HEK293T (cell line): ENCODE measurements around the gene HPCAL1.

ENCODE experiments used
- BHLHE40 ChIP-seq: fragments of 450-650 bp; IDR thresholded peaks from 2 replicates; pipeline ENCODE4 v1.6.1; 2016; ENCODE audit warnings: mild to moderate bottlenecking, moderate library complexity, borderline replicate concordance
- ELF4 ChIP-seq: fragments of 450-650 bp; IDR thresholded peaks from 2 replicates; pipeline ENCODE4 v1.6.1; 2017; ENCODE audit warnings: antibody characterized with exemption
- FOXA1 ChIP-seq: fragments of 450-650 bp; IDR thresholded peaks from 2 replicates; pipeline ENCODE4 v1.6.1; 2016; ENCODE audit warnings: mild to moderate bottlenecking
- FOXK2 ChIP-seq: fragments of 450-650 bp; IDR thresholded peaks from 2 replicates; pipeline ENCODE4 v1.6.1; 2016; ENCODE audit warnings: mild to moderate bottlenecking
- FOXM1 ChIP-seq: fragments of 450-650 bp; IDR thresholded peaks from 2 replicates; pipeline ENCODE4 v1.6.1; 2017; ENCODE audit warnings: mild to moderate bottlenecking, borderline replicate concordance
- HDGF ChIP-seq: fragments of 450-650 bp; IDR thresholded peaks from 2 replicates; pipeline ENCODE4 v1.6.1; 2017; ENCODE audit warnings: antibody characterized with exemption, borderline replicate concordance
- L3MBTL2 ChIP-seq: fragments of 450-650 bp; conservative IDR thresholded peaks from 2 replicates; pipeline ENCODE4 v1.6.1; 2016; ENCODE audit warnings: mild to moderate bottlenecking
- LEF1 ChIP-seq: fragments of 450-650 bp; IDR thresholded peaks from 2 replicates; pipeline ENCODE4 v1.6.1; 2017; ENCODE audit warnings: mild to moderate bottlenecking, borderline replicate concordance
- SP1 ChIP-seq: fragments of 450-650 bp; IDR thresholded peaks from 2 replicates; pipeline ENCODE4 v1.6.1; 2017
- TARDBP ChIP-seq: fragments of 450-650 bp; IDR thresholded peaks from 2 replicates; pipeline ENCODE4 v1.6.1; 2016
- ZNF384 ChIP-seq: fragments of 450-650 bp; IDR thresholded peaks from 2 replicates; pipeline ENCODE4 v1.6.1; 2016

DNA sequence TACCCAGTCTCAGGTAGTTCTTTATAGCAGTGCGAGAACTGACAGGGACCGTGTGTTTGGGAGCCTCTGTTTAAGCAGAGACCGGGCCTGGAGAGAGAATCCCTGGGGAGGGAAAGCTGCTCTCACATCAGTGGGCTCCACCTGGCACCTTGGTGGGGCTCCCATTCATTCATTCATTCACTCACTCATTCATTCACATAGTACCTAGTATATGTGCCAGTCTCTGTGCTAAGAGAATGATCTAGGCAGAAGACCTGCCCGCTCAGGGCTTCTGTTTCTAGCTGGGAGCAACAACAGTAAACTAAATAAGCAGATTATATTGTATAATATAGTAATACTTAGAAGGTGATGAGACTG lies 17.8 kb downstream of the HPCAL1 start:
- TF ChIP-seq LEF1 (no peak), ZNF384 (no peak), ELF4 (no peak), FOXK2 (no peak), SP1 (no peak), L3MBTL2 (no peak), FOXA1 (no peak), HDGF (no peak), BHLHE40 (no peak), FOXM1 (no peak), TARDBP (no peak)
